Measurements from ENCODE around the gene KLK7.

KLK7 gene

GRCh38 chr19:50983625-50984292, at the start of gene KLK7:
Gene KLK7, minus strand, starts transcription at chr19:50983917. Its CDS starts 1,518 bp downstream, at chr19:50982399.
- DNase-seq (ENCODE audit: low spot score): no peak

GRCh38 chr19:51031880-51032225, 48.1 kb upstream of the KLK7 start:
- no peak for DNase-seq (ENCODE audit: low spot score)

- DNase-seq (ENCODE audit: low spot score): no peak
Observed at GRCh38 chr19:51031220-51031879, 47.6 kb upstream of the KLK7 start.

GRCh38 chr19:51030631-51031030, 46.9 kb upstream of the KLK7 start:
- no peak for DNase-seq (ENCODE audit: low spot score)

GRCh38 chr19:51029718-51030117, 46.0 kb upstream of the KLK7 start:
- DNase-seq (ENCODE audit: low spot score): no peak

- DNase-seq (ENCODE audit: low spot score): no peak
Observed at GRCh38 chr19:51027873-51028272, 44.2 kb upstream of the KLK7 start.

GRCh38 chr19:51027126-51027806, 43.5 kb upstream of the KLK7 start:
- no peak for DNase-seq (ENCODE audit: low spot score)

GRCh38 chr19:51026554-51026831, 42.8 kb upstream of the KLK7 start, which contains the start of gene KLK11:
Gene KLK11, minus strand, starts transcription at chr19:51026616. Its CDS starts 985 bp downstream, at chr19:51025631.
- no peak for DNase-seq (ENCODE audit: low spot score)

- no peak for DNase-seq (ENCODE audit: low spot score)
Observed at GRCh38 chr19:51025809-51026553, 42.3 kb upstream of the KLK7 start.

- DNase-seq (ENCODE audit: low spot score): no peak
Observed at GRCh38 chr19:51025401-51025800, 41.7 kb upstream of the KLK7 start.

GRCh38 chr19:51024924-51025323, 41.2 kb upstream of the KLK7 start:
- no peak for DNase-seq (ENCODE audit: low spot score)

- DNase-seq (ENCODE audit: low spot score): no peak
Observed at GRCh38 chr19:51023946-51024345, 40.2 kb upstream of the KLK7 start.

GRCh38 chr19:51022526-51022925, 38.8 kb upstream of the KLK7 start:
- DNase-seq (ENCODE audit: low spot score): no peak

GRCh38 chr19:51020988-51021651, 37.4 kb upstream of the KLK7 start:
- DNase-seq (ENCODE audit: low spot score): peak; percentile 66

- DNase-seq (ENCODE audit: low spot score): no peak
Observed at GRCh38 chr19:51019544-51019925, 35.8 kb upstream of the KLK7 start, which contains the start of gene KLK10. Gene KLK10, minus strand, starts transcription at chr19:51019709. Its CDS starts 579 bp downstream, at chr19:51019130.

GRCh38 chr19:51018745-51019543, 35.2 kb upstream of the KLK7 start:
- peak; percentile 64 for DNase-seq (ENCODE audit: low spot score)

GRCh38 chr19:51016798-51017683, 33.3 kb upstream of the KLK7 start:
- peak; percentile 96 for DNase-seq (ENCODE audit: low spot score)

GRCh38 chr19:51015691-51016267, 32.1 kb upstream of the KLK7 start:
- DNase-seq (ENCODE audit: low spot score): no peak

GRCh38 chr19:51014242-51014641, 30.5 kb upstream of the KLK7 start:
- DNase-seq (ENCODE audit: low spot score): no peak

- DNase-seq (ENCODE audit: low spot score): no peak
Observed at GRCh38 chr19:51012661-51013190, 29.0 kb upstream of the KLK7 start.

Data from HuH-7 (cell line).